ENCODE data around the gene MARCHF3. TPM values are rescaled to one million over a fixed set of nuclear protein-coding genes. Genes with fewer than 3 reads are reported as not detected.

Gene MARCHF3
- total RNA-seq, 1 experiment from 2014 or later: 0.61 TPM

DNA sequence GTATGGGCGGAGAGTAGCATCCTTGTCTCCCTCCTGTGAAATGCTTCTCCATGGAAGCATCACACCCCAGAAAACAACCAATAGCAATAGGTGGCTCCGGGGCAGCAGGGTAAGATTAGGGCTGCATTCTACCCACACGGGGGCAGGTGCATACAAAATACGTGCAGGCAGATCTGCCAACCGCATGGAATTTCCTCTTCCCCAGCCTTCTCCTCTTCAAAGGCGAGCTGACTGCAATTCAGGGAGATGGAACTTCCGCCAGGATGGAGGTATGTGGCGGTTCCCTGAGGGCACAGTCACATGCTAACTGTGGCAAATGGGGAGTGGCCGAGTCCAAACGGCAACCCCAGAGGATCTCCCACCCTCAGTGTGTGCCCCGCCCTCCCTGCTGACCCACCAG is 171.9 kb downstream of the MARCHF3 start:
- Histone ChIP-seq H3K4me1 (no peaks in the 10 kb centered on the region), H3K36me3 (ENCODE audit: control insufficient read depth, insufficient read depth, low read length) (no peaks in the 10 kb centered on the region), H3K27me3 (replicated peaks; ENCODE audit: control insufficient read depth, insufficient read depth, low read length) (no peaks in the 10 kb centered on the region), H3K9me3 (no peaks in the 10 kb centered on the region), H3K4me3 (ENCODE audit: low read depth, low read length) (no peak overlapping the region)
- H3K9me3 Mint-ChIP-seq (ENCODE audit: unreplicated experiment): no peaks in the 10 kb centered on the region
- ChIA-PET POLR2A (no interaction called here), CTCF (no interaction called here)
- no peaks in the 10 kb centered on the region for H3K4me1 Mint-ChIP-seq (ENCODE audit: low read depth, unreplicated experiment)
- BruUV-seq (replicated peaks): no TSS peak
- peaks cover 5% of the 10 kb centered on the region for H3K36me3 Mint-ChIP-seq (ENCODE audit: insufficient read depth, unreplicated experiment)
- no peaks in the 10 kb centered on the region for H3K27me3 Mint-ChIP-seq (ENCODE audit: insufficient read depth, unreplicated experiment)
- DNase-seq: peak in 1 of 2 experiments; percentile 46
- intact Hi-C loops (cut with micrococcal nuclease; ENCODE audit: unreplicated experiment): loop anchor here (5.0 kb wide), 1 partner anchor 201 kb away; no protein-coding TSS in a partner anchor
- H3K27ac Mint-ChIP-seq (ENCODE audit: unreplicated experiment): no peak overlapping the region
- TF ChIP-seq, protein P1, sequence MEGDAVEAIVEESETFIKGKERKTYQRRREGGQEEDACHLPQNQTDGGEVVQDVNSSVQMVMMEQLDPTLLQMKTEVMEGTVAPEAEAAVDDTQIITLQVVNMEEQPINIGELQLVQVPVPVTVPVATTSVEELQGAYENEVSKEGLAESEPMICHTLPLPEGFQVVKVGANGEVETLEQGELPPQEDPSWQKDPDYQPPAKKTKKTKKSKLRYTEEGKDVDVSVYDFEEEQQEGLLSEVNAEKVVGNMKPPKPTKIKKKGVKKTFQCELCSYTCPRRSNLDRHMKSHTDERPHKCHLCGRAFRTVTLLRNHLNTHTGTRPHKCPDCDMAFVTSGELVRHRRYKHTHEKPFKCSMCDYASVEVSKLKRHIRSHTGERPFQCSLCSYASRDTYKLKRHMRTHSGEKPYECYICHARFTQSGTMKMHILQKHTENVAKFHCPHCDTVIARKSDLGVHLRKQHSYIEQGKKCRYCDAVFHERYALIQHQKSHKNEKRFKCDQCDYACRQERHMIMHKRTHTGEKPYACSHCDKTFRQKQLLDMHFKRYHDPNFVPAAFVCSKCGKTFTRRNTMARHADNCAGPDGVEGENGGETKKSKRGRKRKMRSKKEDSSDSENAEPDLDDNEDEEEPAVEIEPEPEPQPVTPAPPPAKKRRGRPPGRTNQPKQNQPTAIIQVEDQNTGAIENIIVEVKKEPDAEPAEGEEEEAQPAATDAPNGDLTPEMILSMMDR (IDR thresholded peaks at IDR 0.05; ENCODE audit: insufficient read depth in 1 of 2, low read depth in 1 of 2, low read length in 1 of 2, severe bottlenecking in 1 of 2, unreplicated experiment in 1 of 2): no peak
- H3K4me3 Mint-ChIP-seq (ENCODE audit: unreplicated experiment): no peak overlapping the region

DNA sequence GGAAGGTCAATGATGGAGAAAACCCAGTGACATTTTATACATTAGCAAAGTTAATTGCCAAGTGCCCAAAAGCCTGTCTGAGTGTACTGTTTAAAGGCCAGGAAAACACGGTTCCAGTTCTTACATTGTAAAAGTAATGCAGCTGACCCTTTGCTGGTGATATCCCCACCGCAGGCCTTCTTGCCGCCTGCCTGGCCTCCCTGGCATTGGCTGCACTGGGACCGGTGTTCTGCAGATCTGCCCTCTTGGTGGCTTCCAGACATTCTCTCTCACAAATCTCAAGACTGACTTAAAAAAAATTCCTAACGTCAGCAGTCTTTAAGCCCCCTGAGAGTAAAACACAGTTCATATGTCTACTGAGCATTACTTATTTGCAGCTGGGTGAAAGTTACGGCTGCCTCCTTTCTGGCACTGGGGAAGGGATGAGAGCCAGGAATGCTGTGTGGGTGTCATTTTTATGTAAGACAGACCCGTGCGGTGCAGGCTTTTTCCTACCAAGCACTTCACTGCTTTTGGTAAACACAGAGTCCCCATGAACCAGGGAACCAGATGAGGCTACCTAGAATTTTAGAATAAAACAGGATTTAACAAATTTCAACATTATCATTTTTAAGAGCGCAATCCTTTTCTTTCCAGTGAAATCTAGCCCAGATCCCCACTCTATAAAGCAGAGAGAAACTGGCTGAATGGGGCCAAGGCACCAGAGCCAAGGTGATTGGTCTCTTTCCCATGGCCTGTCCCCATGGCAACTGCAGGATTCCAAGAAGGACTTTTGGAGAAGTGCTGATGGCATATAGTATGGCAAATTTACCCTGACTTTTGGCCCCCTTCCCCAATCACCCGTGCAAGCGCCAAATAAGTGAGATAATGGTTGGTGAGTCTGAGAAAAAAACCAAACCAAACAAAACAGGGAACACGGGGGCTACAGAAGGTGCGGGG is 172.6 kb downstream of the MARCHF3 start:
- TF ChIP-seq, protein P1 (IDR thresholded peaks at IDR 0.05; ENCODE audit: insufficient read depth in 1 of 2, low read depth in 1 of 2, low read length in 1 of 2, severe bottlenecking in 1 of 2, unreplicated experiment in 1 of 2): no peak
- Mint-ChIP-seq H3K27ac (ENCODE audit: unreplicated experiment) (no peak overlapping the region), H3K4me1 (ENCODE audit: low read depth, unreplicated experiment) (no peaks in the 10 kb centered on the region), H3K9me3 (ENCODE audit: unreplicated experiment) (no peaks in the 10 kb centered on the region), H3K27me3 (ENCODE audit: insufficient read depth, unreplicated experiment) (no peaks in the 10 kb centered on the region), H3K4me3 (ENCODE audit: unreplicated experiment) (no peak overlapping the region), H3K36me3 (ENCODE audit: insufficient read depth, unreplicated experiment) (peaks cover 5% of the 10 kb centered on the region)
- intact Hi-C loops (cut with micrococcal nuclease; ENCODE audit: unreplicated experiment): loop anchor here (5.0 kb wide), 1 partner anchor 200 kb away; no protein-coding TSS in a partner anchor
- Histone ChIP-seq H3K27me3 (replicated peaks; ENCODE audit: control insufficient read depth, insufficient read depth, low read length) (no peaks in the 10 kb centered on the region), H3K36me3 (ENCODE audit: control insufficient read depth, insufficient read depth, low read length) (no peaks in the 10 kb centered on the region), H3K4me1 (no peaks in the 10 kb centered on the region), H3K4me3 (ENCODE audit: low read depth, low read length) (no peak overlapping the region), H3K9me3 (no peaks in the 10 kb centered on the region)
- CTCF ChIA-PET: no interaction called here
- DNase-seq: no peak
- BruUV-seq (replicated peaks): no TSS peak
- POLR2A ChIA-PET: no interaction called here

DNA sequence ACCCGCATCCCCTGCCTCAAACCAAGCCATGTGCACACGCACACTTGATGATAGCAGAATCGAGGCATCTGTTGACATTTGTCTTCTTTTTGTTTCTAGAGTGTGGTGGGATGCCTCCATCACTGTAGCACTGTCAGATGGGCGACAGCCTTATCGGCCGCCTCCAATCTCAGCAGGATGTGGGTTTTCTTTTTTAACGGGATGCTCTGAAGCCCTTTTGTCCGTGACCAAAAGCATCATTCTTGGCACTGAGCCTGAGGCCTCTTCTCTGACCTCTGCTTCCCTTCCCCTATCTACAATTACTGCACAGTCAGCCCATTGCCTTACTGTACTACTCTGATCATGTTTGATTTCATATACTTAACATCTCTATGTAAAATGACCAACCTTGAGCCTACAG is 175.1 kb downstream of the MARCHF3 start:
- no TSS peak for BruUV-seq (replicated peaks)
- POLR2A ChIA-PET: no interaction called here

More for the DNA sequence above, 175.1 kb downstream of the MARCHF3 start:
- intact Hi-C loops (cut with micrococcal nuclease; ENCODE audit: unreplicated experiment): loop anchor here (5.0 kb wide), 1 partner anchor 198 kb away; no protein-coding TSS in a partner anchor
- Mint-ChIP-seq H3K4me3 (ENCODE audit: unreplicated experiment) (no peak overlapping the region), H3K9me3 (ENCODE audit: unreplicated experiment) (no peaks in the 10 kb centered on the region), H3K27ac (ENCODE audit: unreplicated experiment) (no peak overlapping the region), H3K36me3 (ENCODE audit: insufficient read depth, unreplicated experiment) (peaks cover 12% of the 10 kb centered on the region), H3K27me3 (ENCODE audit: insufficient read depth, unreplicated experiment) (no peaks in the 10 kb centered on the region), H3K4me1 (ENCODE audit: low read depth, unreplicated experiment) (no peaks in the 10 kb centered on the region)
- Histone ChIP-seq H3K4me1 (no peaks in the 10 kb centered on the region), H3K9me3 (no peaks in the 10 kb centered on the region), H3K36me3 (ENCODE audit: control insufficient read depth, insufficient read depth, low read length) (no peaks in the 10 kb centered on the region), H3K4me3 (ENCODE audit: low read depth, low read length) (no peak overlapping the region), H3K27me3 (replicated peaks; ENCODE audit: control insufficient read depth, insufficient read depth, low read length) (no peaks in the 10 kb centered on the region)
- no peak for DNase-seq
- TF ChIP-seq, protein P1 (IDR thresholded peaks at IDR 0.05; ENCODE audit: insufficient read depth in 1 of 2, low read depth in 1 of 2, low read length in 1 of 2, severe bottlenecking in 1 of 2, unreplicated experiment in 1 of 2): no peak
- CTCF ChIA-PET: no interaction called here
